Immature natural killer cell (primary cell): Measurements from ENCODE around the gene DMTF1. TPM values are rescaled to one million over a fixed set of nuclear protein-coding genes. Genes with fewer than 3 reads are reported as not detected.

Experiments
- DNase-seq, 3 donors: peaks; one replicate each; pipeline ENCODE4 v3.0.0; 2022; ENCODE audit warnings: mixed read lengths in 1 of 3
- H3K27ac Mint-ChIP-seq, 6 donors: one replicate each; pipeline ENCODE4 v1.8.0; 2020; ENCODE audit warnings: mixed read lengths in 6 of 6, mild to moderate bottlenecking in 5 of 6, inconsistent platforms in 4 of 6, moderate library complexity in 3 of 6
- H3K27me3 Mint-ChIP-seq, 3 donors: one replicate each; pipeline ENCODE4 v1.8.0; 2020 to 2021; ENCODE audit warnings: low read depth in 3 of 3, mild to moderate bottlenecking in 3 of 3, mixed read lengths in 3 of 3, moderate library complexity in 3 of 3, inconsistent platforms in 1 of 3
- H3K36me3 Mint-ChIP-seq, 3 donors: one replicate each; pipeline ENCODE4 v1.8.0; 2020; ENCODE audit warnings: mixed read lengths in 3 of 3, inconsistent platforms in 2 of 3, mild to moderate bottlenecking in 2 of 3
- H3K4me1 Mint-ChIP-seq, 2 donors: one replicate each; pipeline ENCODE4 v1.8.0; 2020; ENCODE audit warnings: inconsistent platforms in 2 of 2, mild to moderate bottlenecking in 2 of 2, mixed read lengths in 2 of 2, moderate library complexity in 1 of 2
- H3K4me3 Mint-ChIP-seq, 5 donors: one replicate each; pipeline ENCODE4 v1.8.0; 2020; ENCODE audit warnings: mild to moderate bottlenecking in 5 of 5, mixed read lengths in 5 of 5, inconsistent platforms in 3 of 5, moderate library complexity in 3 of 5
- H3K9me3 Mint-ChIP-seq, 6 donors: one replicate each; pipeline ENCODE4 v1.8.0; 2020; ENCODE audit warnings: mild to moderate bottlenecking in 6 of 6, mixed read lengths in 6 of 6, inconsistent platforms in 4 of 6, moderate library complexity in 3 of 6
- polyA plus RNA-seq, 3 donors: library from polyadenylated mRNA; unstranded; fragments of 300-500 nt; fragmentation: Illumina TruSeq; gene quantifications; one replicate each; pipeline ENCODE4 v1.2.3, GENCODE V29; 2021

The DMTF1 gene
- polyA plus RNA-seq, 3 donors from 2014 or later, result 2.8 to 21.7 (median 11.7) TPM

GRCh38 chr7:87212498-87212897, 60.2 kb downstream of the DMTF1 start:
- Mint-ChIP-seq H3K4me3 (peak overlapping the region in 3 of 5 donors; percentile 34 to 50 (median 45)), H3K27me3 (peaks cover 0 to 5% (median 1%) of the 10 kb centered on the region in 3 donors), H3K36me3 (peaks cover 0 to 10% (median 0%) of the 10 kb centered on the region in 3 donors), H3K4me1 (peaks cover 68 to 95% of the 10 kb centered on the region in 2 donors), H3K27ac (peak overlapping the region; percentile 28 to 88 (median 84)), H3K9me3 (no peaks in the 10 kb centered on the region)
- DNase-seq, result no peak

GRCh38 chr7:87213252-87213651, 61.0 kb downstream of the DMTF1 start:
- DNase-seq, result no peak
- H3K27ac Mint-ChIP-seq, result peak overlapping the region in 3 of 6 donors; percentile 28 to 50 (median 37)
- H3K36me3 Mint-ChIP-seq, result peaks cover 0 to 5% (median 0%) of the 10 kb centered on the region in 3 donors
- H3K9me3 Mint-ChIP-seq, result no peaks in the 10 kb centered on the region
- H3K27me3 Mint-ChIP-seq, result peaks cover 0 to 5% (median 1%) of the 10 kb centered on the region in 3 donors
- H3K4me3 Mint-ChIP-seq, result peak overlapping the region in 1 of 5 donors; percentile 6
- H3K4me1 Mint-ChIP-seq, result peaks cover 69 to 95% of the 10 kb centered on the region in 2 donors

GRCh38 chr7:87213811-87214210, 61.6 kb downstream of the DMTF1 start:
- Mint-ChIP-seq H3K9me3 (no peaks in the 10 kb centered on the region), H3K27me3 (peaks cover 0 to 5% (median 1%) of the 10 kb centered on the region in 3 donors), H3K4me3 (peak overlapping the region in 1 of 5 donors; percentile 16), H3K27ac (peak overlapping the region in 2 of 6 donors; percentile 42 to 50), H3K36me3 (peaks cover 0 to 5% (median 0%) of the 10 kb centered on the region in 3 donors), H3K4me1 (peaks cover 72 to 95% of the 10 kb centered on the region in 2 donors)
- no peak for DNase-seq

- Mint-ChIP-seq H3K4me3 (no peak overlapping the region), H3K27me3 (peaks cover 0 to 8% (median 2%) of the 10 kb centered on the region in 3 donors)
These were observed 62.8 kb downstream of the DMTF1 start for GRCh38 chr7:87215046-87215445.

DNA sequence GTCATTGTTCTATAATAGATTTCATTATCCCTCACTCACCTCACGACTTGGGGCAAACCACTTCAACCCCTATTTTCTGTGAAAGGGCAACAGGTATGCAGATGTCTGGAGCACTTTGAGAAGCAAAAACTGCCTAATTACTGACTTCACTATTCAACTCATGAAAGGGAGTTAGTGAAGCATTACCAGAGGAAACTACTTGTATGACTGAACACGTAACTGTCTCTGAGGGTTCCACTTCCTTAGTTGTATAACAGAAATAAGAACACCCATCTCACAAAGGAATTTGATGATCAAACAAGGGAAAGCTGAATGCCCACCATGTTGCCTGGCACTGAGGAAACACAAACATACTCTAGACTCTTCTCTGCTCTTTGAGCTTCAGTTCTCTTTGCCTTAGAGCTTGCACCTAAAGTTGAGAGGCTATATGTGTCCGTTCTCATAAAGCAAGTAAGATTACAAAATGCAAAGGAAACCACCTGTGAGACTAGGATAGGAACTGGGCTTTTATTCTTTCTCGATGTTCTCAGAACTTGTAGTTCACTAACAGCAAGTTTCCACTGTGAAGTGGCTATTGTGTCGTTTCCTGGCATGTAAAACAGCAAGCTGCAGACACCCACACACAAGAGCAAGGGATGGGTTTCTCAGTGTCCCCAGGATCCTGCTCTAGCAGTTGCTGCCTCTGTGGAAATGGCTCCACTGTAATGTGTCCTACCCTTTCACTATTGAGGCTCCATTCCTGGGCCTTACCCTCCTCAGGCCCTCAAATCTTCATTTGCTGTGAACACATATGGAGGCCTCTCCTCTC, 64.7 kb downstream of the DMTF1 start:
- H3K4me3 Mint-ChIP-seq, result peak overlapping the region; percentile 90 to 98 (median 97)
- peak; percentile 19 to 22 (median 21) for DNase-seq
- peak overlapping the region; percentile 90 to 97 (median 95) for H3K27ac Mint-ChIP-seq
- no peaks in the 10 kb centered on the region for H3K36me3 Mint-ChIP-seq
- peaks cover 0 to 7% (median 2%) of the 10 kb centered on the region in 3 donors for H3K27me3 Mint-ChIP-seq
- peaks cover 70 to 82% of the 10 kb centered on the region in 2 donors for H3K4me1 Mint-ChIP-seq
- H3K9me3 Mint-ChIP-seq, result no peaks in the 10 kb centered on the region

More at GRCh38 chr7:87215046-87215445, 62.8 kb downstream of the DMTF1 start:
- DNase-seq, result no peak
- no peaks in the 10 kb centered on the region for H3K9me3 Mint-ChIP-seq
- no peaks in the 10 kb centered on the region for H3K36me3 Mint-ChIP-seq
- H3K27ac Mint-ChIP-seq, result no peak overlapping the region
- H3K4me1 Mint-ChIP-seq, result peaks cover 74 to 91% of the 10 kb centered on the region in 2 donors

- Mint-ChIP-seq H3K27me3 (peaks cover 0 to 7% (median 2%) of the 10 kb centered on the region in 3 donors), H3K4me3 (peak overlapping the region; percentile 90 to 98 (median 97)), H3K9me3 (no peaks in the 10 kb centered on the region), H3K27ac (peak overlapping the region; percentile 90 to 97 (median 95)), H3K4me1 (peaks cover 58 to 70% of the 10 kb centered on the region in 2 donors), H3K36me3 (no peaks in the 10 kb centered on the region)
- no peak for DNase-seq
These were observed 65.9 kb downstream of the DMTF1 start for GRCh38 chr7:87217983-87218653.

GRCh38 chr7:87218796-87219544, 66.7 kb downstream of the DMTF1 start:
- H3K4me3 Mint-ChIP-seq, result peak overlapping the region; percentile 90 to 98 (median 97)
- H3K36me3 Mint-ChIP-seq, result no peaks in the 10 kb centered on the region
- H3K9me3 Mint-ChIP-seq, result no peaks in the 10 kb centered on the region
- H3K4me1 Mint-ChIP-seq, result peaks cover 52 to 61% of the 10 kb centered on the region in 2 donors
- peaks cover 0 to 7% (median 2%) of the 10 kb centered on the region in 3 donors for H3K27me3 Mint-ChIP-seq
- peak in 1 of 3 donors; percentile 28 for DNase-seq
- peak overlapping the region; percentile 90 to 97 (median 95) for H3K27ac Mint-ChIP-seq

GRCh38 chr7:87219545-87220025, 67.3 kb downstream of the DMTF1 start, which contains the start of gene TMEM243:
Gene TMEM243 (minus strand): TSS chr7:87219732. CDS start chr7:87219503, 229 bp downstream.
- Mint-ChIP-seq H3K4me1 (peaks cover 49 to 55% of the 10 kb centered on the region in 2 donors), H3K27ac (peak within 1 kb of the TSS; percentile 90 to 97 (median 95)), H3K4me3 (peak within 1 kb of the TSS; percentile 90 to 98 (median 97)), H3K9me3 (no peaks in the 10 kb centered on the region), H3K36me3 (no peaks in the 10 kb centered on the region), H3K27me3 (peaks cover 0 to 7% (median 0%) of the 10 kb centered on the region in 3 donors)
- DNase-seq, result peak; percentile 80 to 83 (median 82)

DNA sequence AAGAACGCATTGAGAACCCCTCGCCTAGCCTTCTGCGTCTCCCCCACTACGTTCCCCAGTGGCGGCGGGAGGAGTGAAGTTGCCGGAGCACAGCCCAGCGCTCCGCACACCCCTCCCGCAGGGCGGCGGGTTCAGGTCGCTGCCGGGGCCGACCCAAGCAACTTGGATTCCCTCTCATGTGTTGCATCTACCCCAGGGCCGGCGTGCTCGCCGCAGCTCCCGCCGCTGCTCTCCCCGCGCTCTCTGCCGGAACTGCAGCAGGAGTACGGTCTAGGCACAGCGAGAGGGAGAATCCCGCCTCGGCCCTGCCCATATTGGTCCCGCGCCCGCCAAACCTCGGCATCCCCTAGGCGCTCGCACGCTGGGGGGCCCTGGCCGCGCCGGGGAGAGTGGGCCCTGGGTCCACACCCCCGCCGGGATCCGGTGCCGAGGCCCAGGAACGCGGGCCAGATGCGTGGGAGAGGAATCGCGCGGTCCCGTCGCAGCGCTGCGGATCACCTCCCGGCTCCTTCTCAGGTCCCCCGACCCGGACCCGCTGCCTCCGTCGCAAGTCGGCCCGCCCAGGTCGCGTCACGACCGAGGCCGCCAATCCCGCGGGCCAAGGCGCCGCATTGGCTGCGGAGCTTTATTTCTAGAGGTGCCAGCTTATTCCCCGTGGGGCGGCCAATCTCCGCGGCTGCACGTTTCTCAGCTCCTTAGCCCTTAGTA, 67.9 kb downstream of the DMTF1 start:
- Mint-ChIP-seq H3K4me3 (peak overlapping the region; percentile 90 to 98 (median 97)), H3K36me3 (no peaks in the 10 kb centered on the region), H3K9me3 (no peaks in the 10 kb centered on the region), H3K27ac (peak overlapping the region; percentile 90 to 97 (median 95)), H3K4me1 (peaks cover 46 to 51% of the 10 kb centered on the region in 2 donors), H3K27me3 (peaks cover 0 to 7% (median 0%) of the 10 kb centered on the region in 3 donors)
- DNase-seq, result peak; percentile 72 to 76 (median 74)

DNA sequence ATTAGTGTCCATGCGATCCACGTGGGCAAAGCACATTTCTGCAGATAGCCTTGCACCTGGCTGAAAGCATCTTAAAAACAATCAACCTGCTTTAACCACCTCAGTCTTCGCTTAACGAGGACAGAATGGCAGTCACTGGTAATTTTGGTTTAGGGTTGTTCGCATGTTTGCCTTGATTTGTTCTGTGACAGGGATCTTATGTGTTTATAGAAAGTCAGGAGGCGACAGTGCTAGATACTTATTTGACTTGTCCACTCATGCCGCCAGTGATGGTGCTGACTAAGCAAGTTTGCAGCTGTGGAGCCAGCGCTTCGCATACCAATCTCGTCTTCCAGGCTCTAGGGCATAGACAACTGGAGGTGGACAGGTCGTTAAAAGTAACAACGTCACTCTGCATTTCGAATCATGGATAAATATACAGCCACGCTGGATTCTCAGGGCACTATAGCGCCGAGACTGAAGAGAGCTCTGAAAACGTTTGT, 68.5 kb downstream of the DMTF1 start:
- H3K36me3 Mint-ChIP-seq, result no peaks in the 10 kb centered on the region
- H3K9me3 Mint-ChIP-seq, result peaks cover 0 to 2% (median 0%) of the 10 kb centered on the region in 6 donors
- peak overlapping the region in 5 of 6 donors; percentile 51 to 94 (median 54) for H3K27ac Mint-ChIP-seq
- peaks cover 43 to 47% of the 10 kb centered on the region in 2 donors for H3K4me1 Mint-ChIP-seq
- peaks cover 0 to 7% (median 0%) of the 10 kb centered on the region in 3 donors for H3K27me3 Mint-ChIP-seq
- no peak for DNase-seq
- peak overlapping the region; percentile 82 to 97 (median 84) for H3K4me3 Mint-ChIP-seq

GRCh38 chr7:87223666-87224065, 71.4 kb downstream of the DMTF1 start:
- H3K27ac Mint-ChIP-seq, result no peak overlapping the region
- peaks cover 0 to 5% (median 0%) of the 10 kb centered on the region in 6 donors for H3K9me3 Mint-ChIP-seq
- peaks cover 0 to 9% (median 3%) of the 10 kb centered on the region in 3 donors for H3K27me3 Mint-ChIP-seq
- no peak for DNase-seq
- peaks cover 19 to 20% of the 10 kb centered on the region in 2 donors for H3K4me1 Mint-ChIP-seq
- no peak overlapping the region for H3K4me3 Mint-ChIP-seq
- no peaks in the 10 kb centered on the region for H3K36me3 Mint-ChIP-seq

- DNase-seq, result no peak
- no peaks in the 10 kb centered on the region for H3K36me3 Mint-ChIP-seq
- H3K9me3 Mint-ChIP-seq, result peaks cover 0 to 5% (median 0%) of the 10 kb centered on the region in 6 donors
- H3K27ac Mint-ChIP-seq, result no peak overlapping the region
- no peak overlapping the region for H3K4me3 Mint-ChIP-seq
- H3K4me1 Mint-ChIP-seq, result peaks cover 5 to 7% of the 10 kb centered on the region in 2 donors
- H3K27me3 Mint-ChIP-seq, result peaks cover 0 to 3% (median 2%) of the 10 kb centered on the region in 3 donors
These were observed 73.4 kb downstream of the DMTF1 start for GRCh38 chr7:87225696-87226095.
